DOHH2 (cell line): Measurements from ENCODE around the gene PADI4.

Source experiments
- H3F3A ChIP-seq: fragments of 200-600 bp; sonication (generic), shearing (Covaris generic); 2 replicates; pipeline ENCODE4 v1.6.0; 2016; ENCODE audit warnings: antibody characterized with exemption, mild to moderate bottlenecking; ENCODE audit not compliant: control insufficient read depth, insufficient read depth
- H3K27ac ChIP-seq: fragments of 200-600 bp; sonication (generic); 2 replicates; pipeline ENCODE4 v1.5.1; 2014; ENCODE audit warnings: low read depth, mild to moderate bottlenecking, low read length, moderate library complexity
- H3K27me3 ChIP-seq: fragments of 200-600 bp; sonication (generic); 2 replicates; pipeline ENCODE4 v1.6.1; 2014; ENCODE audit warnings: mild to moderate bottlenecking, low read length, mixed read lengths; ENCODE audit not compliant: control insufficient read depth
- H3K36me3 ChIP-seq: fragments of 200-600 bp; sonication (generic); 2 replicates; pipeline ENCODE4 v1.6.1; 2014; ENCODE audit warnings: mild to moderate bottlenecking, low read length, moderate library complexity, mixed read lengths; ENCODE audit not compliant: control insufficient read depth
- H3K4me1 ChIP-seq: fragments of 200-600 bp; sonication (generic); 2 replicates; pipeline ENCODE4 v1.6.1; 2014; ENCODE audit warnings: mild to moderate bottlenecking, low read length, mixed read lengths; ENCODE audit not compliant: control insufficient read depth
- H3K4me2 ChIP-seq: fragments of 200-600 bp; sonication (generic); 2 replicates; pipeline ENCODE4 v1.6.0; 2014; ENCODE audit warnings: mild to moderate bottlenecking, low read length, moderate library complexity
- H3K4me3 ChIP-seq: fragments of 200-600 bp; sonication (generic); 2 replicates; pipeline ENCODE4 v1.5.1; 2014; ENCODE audit warnings: mild to moderate bottlenecking, low read length, mixed read lengths
- H3K79me2 ChIP-seq: fragments of 200-600 bp; sonication (generic); 2 replicates; pipeline ENCODE4 v1.6.1; 2014; ENCODE audit warnings: mild to moderate bottlenecking, low read length, mixed read lengths; ENCODE audit not compliant: control insufficient read depth
- H3K9me2 ChIP-seq: fragments of 200-600 bp; sonication (generic); replicated peaks from 2 replicates; pipeline ENCODE4 v1.6.1; 2014; ENCODE audit warnings: mild to moderate bottlenecking, low read length, mixed read lengths; ENCODE audit not compliant: control insufficient read depth
- H3K9me3 ChIP-seq: fragments of 200-600 bp; sonication (generic); 2 replicates; pipeline ENCODE4 v1.6.1; 2014; ENCODE audit warnings: antibody characterized with exemption, low read length, mixed read lengths; ENCODE audit not compliant: control insufficient read depth, insufficient read depth
- H4K20me1 ChIP-seq: fragments of 200-600 bp; sonication (generic); 2 replicates; pipeline ENCODE4 v1.6.0; 2014; ENCODE audit warnings: low read depth, mild to moderate bottlenecking, antibody characterized with exemption, low read length, moderate library complexity; ENCODE audit not compliant: control insufficient read depth, insufficient read depth
- CTCF ChIP-seq: fragments of 200-600 bp; sonication (generic); IDR thresholded peaks from one replicate; pipeline ENCODE4 v1.5.1; 2014; ENCODE audit warnings: antibody characterized with exemption, mild to moderate bottlenecking, low read depth, low read length; ENCODE audit not compliant: poor library complexity, severe bottlenecking
- EZH2phosphoT487 ChIP-seq: fragments of 200-600 bp; sonication (generic); IDR thresholded peaks from 2 replicates; pipeline ENCODE4 v1.6.1; 2017; ENCODE audit warnings: borderline replicate concordance, mild to moderate bottlenecking, antibody characterized with exemption, low read length, moderate library complexity, mixed read lengths

Gene PADI4

GRCh38 chr1:17287130-17287776 lies 20.7 kb upstream of the PADI4 start:
- H3K27me3 ChIP-seq: no peaks in the 10 kb centered on the region; the same call in 1 of the 2 replicates
- no peak overlapping the region for H3K4me2 ChIP-seq
- no peaks in the 10 kb centered on the region for H3F3A ChIP-seq
- H3K27ac ChIP-seq: no peak overlapping the region
- no peaks in the 10 kb centered on the region for H3K36me3 ChIP-seq
- H3K9me3 ChIP-seq: no peaks in the 10 kb centered on the region
- no peaks in the 10 kb centered on the region for H3K9me2 ChIP-seq
- TF ChIP-seq EZH2phosphoT487: no peak
- no peak for TF ChIP-seq CTCF
- no peaks in the 10 kb centered on the region for H3K79me2 ChIP-seq
- H4K20me1 ChIP-seq: no peaks in the 10 kb centered on the region
- H3K4me1 ChIP-seq: no peaks in the 10 kb centered on the region
- H3K4me3 ChIP-seq: no peak overlapping the region

- Histone ChIP-seq H3K4me3 (no peak overlapping the region), H3F3A (no peaks in the 10 kb centered on the region), H3K36me3 (no peaks in the 10 kb centered on the region), H3K9me3 (no peaks in the 10 kb centered on the region), H4K20me1 (no peaks in the 10 kb centered on the region), H3K27ac (no peak overlapping the region), H3K4me1 (no peaks in the 10 kb centered on the region), H3K27me3 (no peaks in the 10 kb centered on the region), H3K4me2 (no peak overlapping the region), H3K79me2 (no peaks in the 10 kb centered on the region), H3K9me2 (no peaks in the 10 kb centered on the region)
- no peak for TF ChIP-seq EZH2phosphoT487
- TF ChIP-seq CTCF: no peak
Observed at GRCh38 chr1:17289721-17290120, 18.3 kb upstream of the PADI4 start.

GRCh38 chr1:17290553-17290952 lies 17.4 kb upstream of the PADI4 start:
- Histone ChIP-seq H4K20me1 (no peaks in the 10 kb centered on the region), H3K4me3 (no peak overlapping the region), H3K36me3 (no peaks in the 10 kb centered on the region), H3F3A (no peaks in the 10 kb centered on the region), H3K4me1 (no peaks in the 10 kb centered on the region), H3K4me2 (no peak overlapping the region), H3K9me2 (no peaks in the 10 kb centered on the region), H3K9me3 (no peaks in the 10 kb centered on the region), H3K79me2 (no peaks in the 10 kb centered on the region), H3K27me3 (no peaks in the 10 kb centered on the region), H3K27ac (no peak overlapping the region)
- TF ChIP-seq EZH2phosphoT487: no peak
- no peak for TF ChIP-seq CTCF
